Activated T-cell treated with anti-CD3 and anti-CD28 coated beads for 1 hour (primary cell): ENCODE measurements around the gene LCAT.
"Not testable (repeated sequence)": the region's sequence is repeated elsewhere in the genome, so short reads cannot be mapped to it uniquely, and the experiment has no call there.

Experiments used
- DNase-seq: peaks from one replicate; pipeline ENCODE4 v3.0.0-alpha.2; 2020; ENCODE audit warnings: low read depth

Gene LCAT

GRCh38 chr16:67943619-67944504 is at the start of gene LCAT:
Gene LCAT, minus strand, starts transcription at chr16:67944120. Its CDS starts 19 bp downstream, at chr16:67944101.
- DNase-seq = no peak

- peak; percentile 71 for DNase-seq
These were observed 49.5 kb upstream of the LCAT start for GRCh38 chr16:67993207-67994039.

GRCh38 chr16:67992661-67993206 is 48.8 kb upstream of the LCAT start:
- no peak for DNase-seq

GRCh38 chr16:67990018-67990386 is 46.1 kb upstream of the LCAT start:
- no peak for DNase-seq

- DNase-seq = no peak
These were observed 45.5 kb upstream of the LCAT start for GRCh38 chr16:67989322-67990017.

GRCh38 chr16:67988675-67989074 is 44.8 kb upstream of the LCAT start:
- DNase-seq = no peak

- no peak for DNase-seq
These were observed 43.7 kb upstream of the LCAT start for GRCh38 chr16:67987460-67988160.

GRCh38 chr16:67986949-67987348 is 43.0 kb upstream of the LCAT start:
- DNase-seq = no peak

- DNase-seq = no peak
These were observed 38.2 kb upstream of the LCAT start for GRCh38 chr16:67982011-67982696.

- no peak for DNase-seq
These were observed 36.2 kb upstream of the LCAT start, which contains the start of gene DPEP3 for GRCh38 chr16:67979955-67980678. Gene DPEP3, minus strand, starts transcription at chr16:67980499. Its CDS starts 119 bp downstream, at chr16:67980380.

GRCh38 chr16:67977469-67978227 is 33.7 kb upstream of the LCAT start:
- no peak for DNase-seq

GRCh38 chr16:67977005-67977404 is 33.1 kb upstream of the LCAT start:
- no peak for DNase-seq

- DNase-seq = no peak
These were observed 32.3 kb upstream of the LCAT start for GRCh38 chr16:67976205-67976604.

GRCh38 chr16:67975321-67976105 is 31.6 kb upstream of the LCAT start:
- no peak for DNase-seq

- DNase-seq = not testable (repeated sequence)
These were observed 28.4 kb upstream of the LCAT start for GRCh38 chr16:67972285-67972684.

GRCh38 chr16:67971111-67971510 is 27.2 kb upstream of the LCAT start:
- no peak for DNase-seq

- no peak for DNase-seq
These were observed 25.5 kb upstream of the LCAT start for GRCh38 chr16:67969254-67970039.
